ENCODE data around the gene SDR42E2. TPM values are rescaled to one million over a fixed set of nuclear protein-coding genes. Genes with fewer than 3 reads are reported as not detected.
"Not testable (repeated sequence)": the region's sequence is repeated elsewhere in the genome, so short reads cannot be mapped to it uniquely, and the experiment has no call there.

Gene SDR42E2
- total and polyA plus RNA-seq, 12 donors, result 0.09 to 0.15 TPM; not detected in 10

DNA sequence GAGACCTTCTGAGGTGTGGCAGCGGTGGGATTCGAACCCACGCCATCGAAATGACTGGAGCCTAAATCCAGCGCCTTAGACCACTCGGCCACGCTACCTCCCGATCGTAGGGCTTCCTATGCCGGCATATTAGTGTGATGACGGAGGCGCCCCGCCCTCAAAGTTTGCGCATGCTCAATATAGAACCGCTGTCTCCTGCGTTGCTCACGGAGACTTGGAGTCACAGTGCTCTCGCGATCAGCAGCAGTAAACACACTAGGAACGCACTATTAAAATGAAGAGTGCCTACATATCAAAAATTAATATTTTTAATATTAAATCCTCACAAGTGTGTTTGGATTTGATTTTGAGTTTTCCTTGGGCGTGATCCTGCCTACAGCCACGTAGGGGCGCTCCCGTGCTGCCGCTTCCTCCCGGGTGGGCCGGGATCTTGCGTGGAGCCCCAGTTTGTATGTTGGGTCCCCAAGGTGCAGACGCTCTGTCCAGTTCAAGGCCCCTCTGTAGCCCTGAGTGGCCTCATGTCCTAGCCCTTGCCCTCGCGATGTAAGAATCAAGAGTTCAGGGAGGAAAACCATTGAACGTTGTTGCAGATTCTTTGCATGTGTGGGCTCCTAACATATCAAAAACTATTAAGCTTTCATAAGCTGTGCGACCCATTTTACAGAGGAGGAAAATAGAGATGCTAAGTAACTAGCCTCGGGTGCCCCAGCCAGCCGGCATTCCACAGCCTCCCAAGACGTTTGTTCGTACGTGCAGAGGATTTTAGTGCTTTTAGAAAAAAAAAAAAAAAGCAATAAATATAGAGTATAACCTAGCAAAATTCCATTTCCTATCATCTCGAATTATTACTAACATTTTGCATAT, 33.6 kb downstream of the SDR42E2 start:
- Histone ChIP-seq H3K36me3 (no peaks in the 10 kb centered on the region), H3K27ac (peak overlapping the region; percentile 53 to 86 (median 75)), H3K4me3 (peak overlapping the region; percentile 2 to 70 (median 56)), H3K9me3 (no peaks in the 10 kb centered on the region), H3K27me3 (no peaks in the 10 kb centered on the region), H3K4me1 (peaks cover 3 to 46% (median 16%) of the 10 kb centered on the region in 9 donors)
- DNase-seq (peak; percentile 87 to 93), ATAC-seq (peak; percentile 27 to 52 (median 42))
- TF ChIP-seq, protein P1, sequence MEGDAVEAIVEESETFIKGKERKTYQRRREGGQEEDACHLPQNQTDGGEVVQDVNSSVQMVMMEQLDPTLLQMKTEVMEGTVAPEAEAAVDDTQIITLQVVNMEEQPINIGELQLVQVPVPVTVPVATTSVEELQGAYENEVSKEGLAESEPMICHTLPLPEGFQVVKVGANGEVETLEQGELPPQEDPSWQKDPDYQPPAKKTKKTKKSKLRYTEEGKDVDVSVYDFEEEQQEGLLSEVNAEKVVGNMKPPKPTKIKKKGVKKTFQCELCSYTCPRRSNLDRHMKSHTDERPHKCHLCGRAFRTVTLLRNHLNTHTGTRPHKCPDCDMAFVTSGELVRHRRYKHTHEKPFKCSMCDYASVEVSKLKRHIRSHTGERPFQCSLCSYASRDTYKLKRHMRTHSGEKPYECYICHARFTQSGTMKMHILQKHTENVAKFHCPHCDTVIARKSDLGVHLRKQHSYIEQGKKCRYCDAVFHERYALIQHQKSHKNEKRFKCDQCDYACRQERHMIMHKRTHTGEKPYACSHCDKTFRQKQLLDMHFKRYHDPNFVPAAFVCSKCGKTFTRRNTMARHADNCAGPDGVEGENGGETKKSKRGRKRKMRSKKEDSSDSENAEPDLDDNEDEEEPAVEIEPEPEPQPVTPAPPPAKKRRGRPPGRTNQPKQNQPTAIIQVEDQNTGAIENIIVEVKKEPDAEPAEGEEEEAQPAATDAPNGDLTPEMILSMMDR (IDR thresholded peaks at IDR 0.05), result peak; percentile 84 to 98 (median 89)
- intact Hi-C loops (cut with DNase I), result loop anchor here in 9 of 10 donors (1.0 to 10.0 kb wide), 5 partner anchors 101 to 181 kb away; partner anchors contain the start of genes POLR3E (in 8 of the 9) and CDR2 (in 1 of the 9)
- 3% methylated on average over 39 of the region's 39 CpGs for WGBS, 2 donors

DNA sequence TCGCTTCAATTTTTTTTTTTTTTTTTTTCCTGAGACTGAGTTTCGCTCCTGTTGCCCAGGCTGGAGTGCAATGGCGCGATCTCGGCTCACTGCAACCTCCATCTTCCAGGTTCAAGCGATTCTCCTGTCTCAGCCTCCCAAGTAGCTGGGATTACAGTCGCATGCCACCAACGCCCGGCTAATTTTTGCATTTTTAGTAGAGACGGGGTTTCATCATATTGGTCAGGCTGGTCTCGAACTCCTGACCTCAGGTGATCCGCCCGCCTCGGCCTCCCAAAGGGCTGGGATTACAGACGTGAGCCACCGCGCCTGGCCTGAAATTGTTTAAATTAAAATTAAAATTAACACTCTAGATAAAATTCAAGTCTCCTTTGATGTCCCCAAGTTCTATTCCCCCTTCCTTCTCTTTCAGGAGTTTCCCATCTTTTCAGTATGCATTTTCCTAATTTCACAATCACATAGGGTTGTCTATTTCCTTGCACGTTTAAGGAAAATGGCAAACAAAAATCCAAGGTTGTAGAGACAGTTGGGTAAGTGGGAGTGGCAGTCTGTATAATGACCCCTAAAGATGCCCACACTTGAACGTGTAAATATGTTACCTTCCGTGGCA, 34.4 kb downstream of the SDR42E2 start:
- Histone ChIP-seq H3K27ac (peak overlapping the region in 1 of 10 donors; percentile 86), H3K4me3 (peak overlapping the region in 9 of 10 donors; percentile 42 to 70 (median 56)), H3K4me1 (peaks cover 3 to 45% (median 13%) of the 10 kb centered on the region in 9 donors)
- H3K36me3 ChIP-seq, DNase-seq, ATAC-seq, H3K9me3 ChIP-seq, H3K27me3 ChIP-seq: not testable (repeated sequence)
- 37 to 41% methylated on average over 20 of the region's 20 CpGs for WGBS, 2 donors
- intact Hi-C loops (cut with DNase I), result loop anchor here in 7 of 10 donors (1.0 to 10.0 kb wide), 5 partner anchors 100 to 181 kb away; partner anchors contain the start of genes POLR3E (in 5 of the 7) and CDR2 (in 1 of the 7)

GRCh38 chr16:22198547-22199293, 36.4 kb downstream of the SDR42E2 start:
- Histone ChIP-seq H3K4me3 (no peak overlapping the region), H3K27ac (peak overlapping the region in 6 of 10 donors; percentile 4 to 84 (median 50)), H3K36me3 (no peaks in the 10 kb centered on the region), H3K9me3 (no peaks in the 10 kb centered on the region), H3K27me3 (no peaks in the 10 kb centered on the region), H3K4me1 (peaks cover 0 to 27% (median 5%) of the 10 kb centered on the region in 9 donors)
- ATAC-seq (no peak), DNase-seq (no peak)
- whole genome bisulfite sequencing, 2 donors, result 84 to 88% methylated on average over 7 of the region's 7 CpGs
- intact Hi-C loops (cut with DNase I), result loop anchor here in 4 of 10 donors (5.0 to 10.0 kb wide), 3 partner anchors 99 to 179 kb away; partner anchors contain the start of genes POLR3E (in 2 of the 4) and CDR2 (in 1 of the 4)
- TF ChIP-seq, protein P1 (IDR thresholded peaks at IDR 0.05), result no peak

- 92 to 94% methylated on average over 6 of the region's 6 CpGs for WGBS, 2 donors
- ATAC-seq (no peak), DNase-seq (no peak)
- intact Hi-C loops (cut with DNase I), result loop anchor here in 1 of 10 donors (5.0 kb wide), 1 partner anchor 95 kb away; the partner anchor contains the start of gene POLR3E
- TF ChIP-seq, protein P1 (IDR thresholded peaks at IDR 0.05), result no peak
- H3K36me3 ChIP-seq, result no peaks in the 10 kb centered on the region
- no peaks in the 10 kb centered on the region for H3K9me3 ChIP-seq
- H3K4me3 ChIP-seq, result no peak overlapping the region
- H3K27ac ChIP-seq, result no peak overlapping the region
- H3K27me3 ChIP-seq, result no peaks in the 10 kb centered on the region
- H3K4me1 ChIP-seq, result peaks cover 0 to 27% (median 10%) of the 10 kb centered on the region in 9 donors
These were observed 39.9 kb downstream of the SDR42E2 start for GRCh38 chr16:22202261-22202637.
